K562 (cell line): ENCODE data around the gene CARMIL1. TPM values are rescaled to one million over a fixed set of nuclear protein-coding genes. Genes with fewer than 3 reads are reported as not detected.

Experiments used
- ATAC-seq: fragments of 200-7000 bp; cut with Tn5 transposase; 3 replicates; pipeline ENCODE4 v1.9.1; 2020; ENCODE audit warnings: moderate library complexity
- BruUV-seq: library from RNA; stranded (reverse); fragments of 400-500 nt; replicated peaks from 2 replicates; lab custom pipeline; 2021; lab: Mats Ljungman, UMichigan
- CTCF ChIA-PET: fragments of 300-600 bp; formaldehyde crosslinking; extraction: SDS; loops from one replicate; lab custom pipeline; 2021; ENCODE audit warnings: low intra/inter-chr PET ratio; lab: Yijun Ruan, JAX
- POLR2A ChIA-PET: fragments of 300-600, 350-650 bp; sonication (Branson Sonifier 250); formaldehyde crosslinking; extraction: SDS; loops from one replicate; lab custom pipeline; 2021; ENCODE audit warnings: antibody characterized with exemption, inconsistent platforms; lab: Yijun Ruan, JAX
- DNase-seq, 4 experiments: peaks; one replicate each; pipeline versions ENCODE4 v3.0.0 to v3.0.0-alpha.2; 2011 to 2018; ENCODE audit warnings: low spot score in 3 of 4, mixed read lengths in 3 of 4; ENCODE audit errors: extremely low read depth in 1 of 4
- FAIRE-seq: peaks from 2 replicates; lab custom pipeline; 2011; peaks lifted over from hg19 to GRCh38; lab: Jason Lieb, UNC
- H2AFZ ChIP-seq: 2 replicates; pipeline ENCODE4 v1.6.0; 2011; ENCODE audit warnings: low read depth, low read length, control low read depth, inconsistent platforms
- H3K27ac ChIP-seq: fragments of 200-600 bp; 3 replicates; pipeline ENCODE4 v1.8.0; 2011; ENCODE audit warnings: low read depth, mild to moderate bottlenecking, control low read depth, inconsistent platforms, low read length, moderate library complexity, mixed read lengths; ENCODE audit errors: extremely low read depth
- H3K27me3 ChIP-seq, 2 experiments: fragments of 300-600 bp in 1 of 2; 2 replicates in 1 of 2; 3 replicates in 1 of 2; pipeline versions ENCODE4 v1.6.0 to v1.8.0; 2011; ENCODE audit warnings: inconsistent platforms in 2 of 2, low read length in 2 of 2, mild to moderate bottlenecking in 1 of 2, mixed read lengths in 1 of 2, moderate library complexity in 1 of 2; ENCODE audit not compliant: control insufficient read depth in 2 of 2, insufficient read depth in 2 of 2
- H3K36me3 ChIP-seq: fragments of 300-600 bp; 3 replicates; pipeline ENCODE4 v1.8.0; 2011; ENCODE audit warnings: mild to moderate bottlenecking, low read length, inconsistent platforms; ENCODE audit not compliant: control insufficient read depth, insufficient read depth
- H3K4me1 ChIP-seq, 2 experiments: fragments of 200-600 bp in 1 of 2; replicated peaks in 1 of 2; 2 replicates in 1 of 2; 3 replicates in 1 of 2; pipeline versions ENCODE4 v1.5.1 to v1.8.0; 2011; ENCODE audit warnings: inconsistent platforms in 2 of 2, low read length in 2 of 2, mild to moderate bottlenecking in 1 of 2, mixed read lengths in 1 of 2, moderate library complexity in 1 of 2; ENCODE audit not compliant: control insufficient read depth in 2 of 2, insufficient read depth in 2 of 2
- H3K4me2 ChIP-seq: 2 replicates; pipeline ENCODE4 v1.6.1; 2011; ENCODE audit warnings: low read length, control low read depth, inconsistent platforms, mixed read lengths; ENCODE audit not compliant: insufficient read depth
- H3K4me3 ChIP-seq: fragments of 200-600 bp; sonication (generic), shearing (Covaris generic); 2 replicates; pipeline ENCODE4 v1.5.1; 2016; ENCODE audit warnings: control low read depth, inconsistent platforms
- H3K79me2 ChIP-seq: fragments of 200-600 bp; 3 replicates; pipeline ENCODE4 v1.8.0; 2011; ENCODE audit warnings: low read length, inconsistent platforms; ENCODE audit not compliant: control insufficient read depth, insufficient read depth
- H3K9ac ChIP-seq, 2 experiments: 2 replicates each; pipeline versions ENCODE4 v1.6.0 to v1.6.1; 2011; ENCODE audit warnings: low read depth in 2 of 2, low read length in 2 of 2, control low read depth in 1 of 2, inconsistent platforms in 1 of 2, mild to moderate bottlenecking in 1 of 2, mixed read lengths in 1 of 2; ENCODE audit not compliant: insufficient read depth in 1 of 2
- H3K9me1 ChIP-seq: one replicate; pipeline ENCODE4 v1.6.0; 2011; ENCODE audit warnings: inconsistent platforms, mild to moderate bottlenecking, low read length, moderate library complexity; ENCODE audit not compliant: control insufficient read depth, insufficient read depth
- H3K9me3 ChIP-seq: replicated peaks from 2 replicates; pipeline ENCODE4 v1.5.1; 2011; ENCODE audit warnings: low read depth, low read length, inconsistent platforms; ENCODE audit not compliant: control insufficient read depth, insufficient read depth
- H4K20me1 ChIP-seq: replicated peaks from 2 replicates; pipeline ENCODE4 v1.6.1; 2011; ENCODE audit warnings: low read length, inconsistent platforms, mixed read lengths; ENCODE audit not compliant: control insufficient read depth, insufficient read depth
- HEY1 ChIP-seq: fragments of 250-450 bp; sonication (Bioruptor Pico); IDR thresholded peaks from 2 replicates; pipeline ENCODE4 v1.5.0; 2020; ENCODE audit warnings: mild to moderate bottlenecking, moderate library complexity, borderline replicate concordance
- SOX6 ChIP-seq: fragments of 450-650 bp; IDR thresholded peaks from 2 replicates; pipeline ENCODE4 v1.6.1; 2014; ENCODE audit warnings: mild to moderate bottlenecking
- U2AF2 ChIP-seq: fragments of 200-400 bp; formaldehyde crosslinking; optimal IDR thresholded peaks from 2 replicates; pipeline ENCODE3; 2017; ENCODE audit warnings: low read depth, mild to moderate bottlenecking, low read length
- ZBTB17 ChIP-seq: fragments of 450-650 bp; formaldehyde crosslinking; IDR thresholded peaks from 2 replicates; pipeline ENCODE4 v1.4.0; 2020; ENCODE audit warnings: mild to moderate bottlenecking
- ZBTB34 ChIP-seq: fragments of 250-450 bp; sonication (Bioruptor Pico); IDR thresholded peaks from 2 replicates; pipeline ENCODE4 v1.8.0; 2021; ENCODE audit warnings: mild to moderate bottlenecking, moderate library complexity
- WGBS: fragments of 100-300 bp; shearing (Covaris generic); methylation state at CpG from one replicate; pipeline ENCODE4 v1.1.6; 2016; ENCODE audit warnings: low coverage, mixed read lengths; ENCODE audit not compliant: insufficient coverage; ENCODE audit errors: missing lambda C conversion rate; 5-methylcytosine and 5-hydroxymethylcytosine counted together
- in situ Hi-C: fragments of 300-500 bp; cut with MboI; formaldehyde crosslinking; loops from 4 replicates; pipeline ENCODE4 v1.15.0; 2018; ENCODE audit warnings: inconsistent platforms, mixed read lengths
- intact Hi-C: fragments of 100-400 bp; cut with micrococcal nuclease; formaldehyde crosslinking; loops from 2 replicates; pipeline ENCODE4 v1.14.2; 2022
- polyA plus RNA-seq, 8 experiments: library from polyadenylated mRNA; depleted of rRNA in 4 of 8; stranded (reverse) in 5 of 8; unstranded in 3 of 8; fragments of >200 nt; fragmentation: Nextera tagmentation in 2 of 8; fragmentation: Illumina TruSeq in 1 of 8; extraction: Ambion mirVana in 2 of 8; extraction: Trizol in 1 of 8; gene quantifications; 2 replicates each; pipeline versions ENCODE4 v1.2.1 to v1.2.3, GENCODE V29; 2011 to 2014; ENCODE audit warnings: inconsistent platforms in 1 of 8, missing spikeins in 1 of 8
- total RNA-seq, 7 experiments: library from RNA; depleted of rRNA in 6 of 7; stranded (reverse); fragments of >200 nt in 6 of 7; fragmentation: Illumina TruSeq in 2 of 7; extraction: Trizol in 2 of 7; gene quantifications; 2 replicates each; pipeline versions ENCODE4 v1.2.1 to v1.2.3, GENCODE V29; 2011 to 2021; ENCODE audit warnings: low replicate concordance in 1 of 7
- TF ChIP-seq, protein P1 (sequence below), 2 experiments: fragments of 450-650 bp; IDR thresholded peaks; 2 replicates each; pipeline ENCODE4 v1.6.1; 2016; ENCODE audit warnings: mild to moderate bottlenecking in 2 of 2, borderline replicate concordance in 1 of 2, low read depth in 1 of 2, moderate library complexity in 1 of 2

Gene CARMIL1
- total and polyA plus RNA-seq, 9 of the 15 experiments (the other 6 are each of a cell fraction or from before 2014, with no cell fraction given) = 0.04 to 0.32 (median 0.10) TPM; not detected in 1

GRCh38 chr6:25665455-25665854, 386.3 kb downstream of the CARMIL1 start:
- TF ChIP-seq ZBTB17 (peak; percentile 92), HEY1 (CRISPR knock-in tag) (no peak)
- CTCF ChIA-PET = no interaction called here
- Histone ChIP-seq H4K20me1 (no peaks in the 10 kb centered on the region), H3K9me3 (no peaks in the 10 kb centered on the region), H3K9ac (no peak overlapping the region), H2AFZ (no peak overlapping the region), H3K27me3 (peaks cover 0 to 5% of the 10 kb centered on the region in 2 experiments; a peak in 3 of 5 replicates), H3K4me1 (no peaks in the 10 kb centered on the region), H3K36me3 (no peaks in the 10 kb centered on the region), H3K9me1 (no peaks in the 10 kb centered on the region), H3K79me2 (no peaks in the 10 kb centered on the region), H3K4me3 (no peak overlapping the region), H3K4me2 (no peak overlapping the region), H3K27ac (no peak overlapping the region)
- 1% methylated on average over 4 of the region's 4 CpGs for WGBS
- in situ Hi-C loops = no loop called here
- intact Hi-C loops = no loop called here
- no TSS peak for BruUV-seq
- POLR2A ChIA-PET = no interaction called here
- DNase-seq (no peak), ATAC-seq (no peak), FAIRE-seq (no peak)

- Histone ChIP-seq H3K9ac (no peak overlapping the region), H4K20me1 (no peaks in the 10 kb centered on the region), H2AFZ (no peak overlapping the region), H3K9me3 (no peaks in the 10 kb centered on the region), H3K27me3 (peaks cover 0 to 8% of the 10 kb centered on the region in 2 experiments; a peak in 2 of 5 replicates), H3K4me3 (no peak overlapping the region), H3K9me1 (no peaks in the 10 kb centered on the region), H3K79me2 (no peaks in the 10 kb centered on the region), H3K4me1 (no peaks in the 10 kb centered on the region), H3K4me2 (no peak overlapping the region), H3K36me3 (no peaks in the 10 kb centered on the region), H3K27ac (no peak overlapping the region)
- DNase-seq (no peak), FAIRE-seq (no peak), ATAC-seq (no peak)
- WGBS = 26% methylated on average over 5 of the region's 5 CpGs
- in situ Hi-C loops = no loop called here
- ChIA-PET CTCF (no interaction called here), POLR2A (interaction anchor here (1.0 kb wide), 1 partner anchor 8 kb away, joined by 4 read pairs; no protein-coding TSS in a partner anchor)
- intact Hi-C loops = no loop called here
- BruUV-seq = no TSS peak
- no peak for TF ChIP-seq SOX6
- no peak for TF ChIP-seq U2AF2
- no peak for TF ChIP-seq ZBTB34 (CRISPR knock-in tag)
- TF ChIP-seq, protein P1, sequence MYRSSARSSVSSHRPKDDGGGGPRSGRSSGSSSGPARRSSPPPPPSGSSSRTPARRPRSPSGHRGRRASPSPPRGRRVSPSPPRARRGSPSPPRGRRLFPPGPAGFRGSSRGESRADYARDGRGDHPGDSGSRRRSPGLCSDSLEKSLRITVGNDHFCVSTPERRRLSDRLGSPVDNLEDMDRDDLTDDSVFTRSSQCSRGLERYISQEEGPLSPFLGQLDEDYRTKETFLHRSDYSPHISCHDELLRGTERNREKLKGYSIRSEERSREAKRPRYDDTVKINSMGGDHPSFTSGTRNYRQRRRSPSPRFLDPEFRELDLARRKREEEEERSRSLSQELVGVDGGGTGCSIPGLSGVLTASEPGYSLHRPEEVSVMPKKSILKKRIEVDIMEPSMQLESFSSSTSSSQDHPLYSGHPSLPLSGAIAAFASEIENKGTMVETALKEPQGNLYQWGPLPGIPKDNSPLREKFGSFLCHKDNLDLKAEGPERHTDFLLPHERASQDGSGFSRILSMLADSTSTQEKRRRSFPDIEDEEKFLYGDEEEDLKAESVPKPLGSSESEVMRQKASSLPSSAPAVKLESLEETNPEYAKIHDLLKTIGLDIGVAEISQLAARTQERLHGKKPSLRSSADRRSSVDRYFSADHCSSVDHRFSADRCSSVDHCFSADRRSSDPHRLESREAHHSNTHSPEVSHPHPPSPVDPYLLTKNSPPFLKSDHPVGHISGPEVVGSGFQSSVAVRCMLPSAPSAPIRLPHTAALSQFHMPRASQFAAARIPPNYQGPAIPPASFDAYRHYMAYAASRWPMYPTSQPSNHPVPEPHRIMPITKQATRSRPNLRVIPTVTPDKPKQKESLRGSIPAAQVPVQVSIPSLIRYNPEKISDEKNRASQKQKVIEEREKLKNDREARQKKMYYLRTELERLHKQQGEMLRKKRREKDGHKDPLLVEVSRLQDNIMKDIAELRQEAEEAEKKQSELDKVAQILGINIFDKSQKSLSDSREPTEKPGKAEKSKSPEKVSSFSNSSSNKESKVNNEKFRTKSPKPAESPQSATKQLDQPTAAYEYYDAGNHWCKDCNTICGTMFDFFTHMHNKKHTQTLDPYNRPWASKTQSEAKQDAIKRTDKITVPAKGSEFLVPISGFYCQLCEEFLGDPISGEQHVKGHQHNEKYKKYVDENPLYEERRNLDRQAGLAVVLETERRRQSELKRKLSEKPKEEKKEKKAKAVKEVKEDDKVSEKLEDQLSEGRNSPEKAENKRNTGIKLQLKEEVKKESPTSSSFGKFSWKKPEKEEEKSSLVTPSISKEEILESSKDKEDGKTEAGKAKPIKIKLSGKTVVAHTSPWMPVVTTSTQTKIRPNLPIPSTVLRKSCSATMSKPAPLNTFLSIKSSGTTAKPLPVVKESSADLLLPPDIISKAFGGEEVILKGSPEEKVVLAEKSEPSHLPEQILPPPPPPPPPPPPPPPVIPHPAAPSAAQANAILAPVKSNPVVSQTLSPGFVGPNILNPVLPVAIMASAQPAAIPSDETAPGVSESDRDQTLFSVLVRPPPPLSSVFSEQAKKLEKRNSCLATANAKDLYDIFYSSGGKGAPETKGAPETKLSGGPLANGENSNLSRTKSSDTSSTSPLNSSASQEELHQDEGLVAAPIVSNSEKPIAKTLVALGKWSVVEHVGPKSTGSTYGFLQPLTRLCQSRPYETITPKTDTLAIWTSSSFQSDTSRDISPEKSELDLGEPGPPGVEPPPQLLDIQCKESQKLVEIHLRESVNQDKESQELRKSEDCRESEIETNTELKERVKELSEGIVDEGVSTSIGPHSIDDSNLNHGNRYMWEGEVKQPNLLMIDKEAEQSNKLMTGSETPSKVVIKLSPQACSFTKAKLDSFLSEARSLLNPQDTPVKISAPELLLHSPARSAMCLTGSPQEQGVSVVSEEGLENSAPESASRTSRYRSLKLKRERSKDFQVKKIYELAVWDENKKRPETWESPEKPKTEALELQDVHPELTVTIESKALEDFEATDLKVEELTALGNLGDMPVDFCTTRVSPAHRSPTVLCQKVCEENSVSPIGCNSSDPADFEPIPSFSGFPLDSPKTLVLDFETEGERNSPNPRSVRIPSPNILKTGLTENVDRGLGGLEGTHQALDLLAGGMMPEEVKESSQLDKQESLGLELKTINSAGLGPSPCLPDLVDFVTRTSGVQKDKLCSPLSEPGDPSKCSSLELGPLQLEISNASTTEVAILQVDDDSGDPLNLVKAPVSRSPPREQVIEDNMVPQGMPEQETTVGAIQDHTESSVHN (IDR thresholded peaks at IDR 0.05; ENCODE audit: borderline replicate concordance in 1 of 2, low read depth in 1 of 2) = no peak
Observed at GRCh38 chr6:25669413-25669812, 390.2 kb downstream of the CARMIL1 start.
